Hepatocyte (in vitro differentiated cells): Measurements from ENCODE around the gene PRDX1. TPM values are rescaled to one million over a fixed set of nuclear protein-coding genes. Genes with fewer than 3 reads are reported as not detected.
A peak's percentile ranks its signal among the peaks of the same experiment; 100 is the strongest.
"Not testable (repeated sequence)": the region's sequence is repeated elsewhere in the genome, so short reads cannot be mapped to it uniquely, and the experiment has no call there.

Source experiments
- DNase-seq: peaks from one replicate; pipeline ENCODE4 v3.0.0-alpha.2; 2016; ENCODE audit warnings: low spot score
- H2AFZ ChIP-seq: fragments of 200-600 bp; sonication (generic); 2 replicates; pipeline ENCODE4 v1.6.0; 2016; ENCODE audit warnings: antibody characterized with exemption, mild to moderate bottlenecking
- H3K27ac ChIP-seq: fragments of 200-600 bp; sonication (generic); 2 replicates; pipeline ENCODE4 v1.5.1; 2016; ENCODE audit warnings: mild to moderate bottlenecking
- H3K27me3 ChIP-seq: fragments of 200-600 bp; sonication (generic); 2 replicates; pipeline ENCODE4 v1.6.1; 2016
- H3K36me3 ChIP-seq: fragments of 200-600 bp; sonication (generic); replicated peaks from 2 replicates; pipeline ENCODE4 v1.5.1; 2016; ENCODE audit warnings: low read depth; ENCODE audit not compliant: insufficient read depth
- H3K4me1 ChIP-seq: fragments of 200-600 bp; sonication (generic); 2 replicates; pipeline ENCODE4 v1.5.1; 2016; ENCODE audit warnings: mild to moderate bottlenecking, moderate library complexity; ENCODE audit not compliant: insufficient read depth
- H3K4me2 ChIP-seq: fragments of 200-600 bp; sonication (generic); 2 replicates; pipeline ENCODE4 v1.6.0; 2016
- H3K4me3 ChIP-seq: fragments of 200-600 bp; sonication (generic); 2 replicates; pipeline ENCODE4 v1.5.1; 2016; ENCODE audit warnings: mild to moderate bottlenecking
- H3K79me2 ChIP-seq: fragments of 200-600 bp; sonication (generic); 2 replicates; pipeline ENCODE4 v1.6.0; 2017; ENCODE audit warnings: mild to moderate bottlenecking
- H3K9me2 ChIP-seq: fragments of 200-600 bp; sonication (generic); replicated peaks from 2 replicates; pipeline ENCODE4 v1.6.0; 2017; ENCODE audit warnings: mild to moderate bottlenecking; ENCODE audit not compliant: insufficient read depth
- H3K9me3 ChIP-seq: fragments of 200-600 bp; sonication (generic); 2 replicates; pipeline ENCODE4 v1.5.1; 2016; ENCODE audit warnings: low read depth, mild to moderate bottlenecking
- H4K20me1 ChIP-seq: fragments of 200-600 bp; sonication (generic); 2 replicates; pipeline ENCODE4 v1.6.0; 2016; ENCODE audit warnings: mild to moderate bottlenecking; ENCODE audit not compliant: insufficient read depth, poor library complexity, severe bottlenecking
- EZH2 ChIP-seq: fragments of 200-600 bp; sonication (generic); IDR thresholded peaks from 2 replicates; pipeline ENCODE4 v1.6.1; 2016; ENCODE audit warnings: antibody characterized with exemption, mild to moderate bottlenecking, borderline replicate concordance
- EZH2phosphoT487 ChIP-seq: fragments of 200-600 bp; sonication (generic); IDR thresholded peaks from one replicate; pipeline ENCODE4 v1.6.1; 2018; ENCODE audit warnings: antibody characterized with exemption, mild to moderate bottlenecking, low read depth, moderate library complexity; ENCODE audit not compliant: unreplicated experiment, severe bottlenecking
- WGBS: methylation state at CpG from one replicate; pipeline ENCODE4 v1.1.6; 2016; ENCODE audit warnings: low lambda C conversion rate; ENCODE audit errors: missing lambda C conversion rate; 5-methylcytosine and 5-hydroxymethylcytosine counted together
- polyA plus RNA-seq: library from polyadenylated mRNA; unstranded; fragments of >200 nt; fragmentation: Nextera tagmentation; extraction: Ambion mirVana; gene quantifications from 2 replicates; pipeline ENCODE4 v1.2.1, GENCODE V29; 2016
- total RNA-seq: library from RNA; depleted of rRNA; stranded (reverse); fragments of >200 nt; gene quantifications from 2 replicates; pipeline ENCODE4 v1.2.3, GENCODE V29; 2014
- TF ChIP-seq, protein P1 (sequence below): fragments of 200-600 bp; sonication (generic); IDR thresholded peaks from 2 replicates; pipeline ENCODE4 v1.5.1; 2016; ENCODE audit warnings: antibody characterized with exemption, mild to moderate bottlenecking; ENCODE audit not compliant: poor library complexity

The PRDX1 gene
- total and polyA plus RNA-seq, 2 experiments from 2014 or later = 523 to 660 TPM

GRCh38 chr1:45526135-45526644 is 4.5 kb upstream of the PRDX1 start:
- Histone ChIP-seq H3K79me2 (peaks cover 4% of the 10 kb centered on the region), H3K27me3 (no peaks in the 10 kb centered on the region), H4K20me1 (no peaks in the 10 kb centered on the region), H3K4me1 (no peaks in the 10 kb centered on the region), H3K27ac (peak overlapping the region; percentile 1), H2AFZ (no peak overlapping the region), H3K9me2 (no peaks in the 10 kb centered on the region), H3K36me3 (no peaks in the 10 kb centered on the region), H3K4me2 (no peak overlapping the region), H3K9me3 (no peaks in the 10 kb centered on the region), H3K4me3 (no peak overlapping the region)
- WGBS = 88% methylated on average over 1 of the region's 1 CpG
- peak; percentile 66 for DNase-seq
- TF ChIP-seq, protein P1, sequence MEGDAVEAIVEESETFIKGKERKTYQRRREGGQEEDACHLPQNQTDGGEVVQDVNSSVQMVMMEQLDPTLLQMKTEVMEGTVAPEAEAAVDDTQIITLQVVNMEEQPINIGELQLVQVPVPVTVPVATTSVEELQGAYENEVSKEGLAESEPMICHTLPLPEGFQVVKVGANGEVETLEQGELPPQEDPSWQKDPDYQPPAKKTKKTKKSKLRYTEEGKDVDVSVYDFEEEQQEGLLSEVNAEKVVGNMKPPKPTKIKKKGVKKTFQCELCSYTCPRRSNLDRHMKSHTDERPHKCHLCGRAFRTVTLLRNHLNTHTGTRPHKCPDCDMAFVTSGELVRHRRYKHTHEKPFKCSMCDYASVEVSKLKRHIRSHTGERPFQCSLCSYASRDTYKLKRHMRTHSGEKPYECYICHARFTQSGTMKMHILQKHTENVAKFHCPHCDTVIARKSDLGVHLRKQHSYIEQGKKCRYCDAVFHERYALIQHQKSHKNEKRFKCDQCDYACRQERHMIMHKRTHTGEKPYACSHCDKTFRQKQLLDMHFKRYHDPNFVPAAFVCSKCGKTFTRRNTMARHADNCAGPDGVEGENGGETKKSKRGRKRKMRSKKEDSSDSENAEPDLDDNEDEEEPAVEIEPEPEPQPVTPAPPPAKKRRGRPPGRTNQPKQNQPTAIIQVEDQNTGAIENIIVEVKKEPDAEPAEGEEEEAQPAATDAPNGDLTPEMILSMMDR = no peak
- no peak for TF ChIP-seq EZH2
- TF ChIP-seq EZH2phosphoT487 = no peak

DNA sequence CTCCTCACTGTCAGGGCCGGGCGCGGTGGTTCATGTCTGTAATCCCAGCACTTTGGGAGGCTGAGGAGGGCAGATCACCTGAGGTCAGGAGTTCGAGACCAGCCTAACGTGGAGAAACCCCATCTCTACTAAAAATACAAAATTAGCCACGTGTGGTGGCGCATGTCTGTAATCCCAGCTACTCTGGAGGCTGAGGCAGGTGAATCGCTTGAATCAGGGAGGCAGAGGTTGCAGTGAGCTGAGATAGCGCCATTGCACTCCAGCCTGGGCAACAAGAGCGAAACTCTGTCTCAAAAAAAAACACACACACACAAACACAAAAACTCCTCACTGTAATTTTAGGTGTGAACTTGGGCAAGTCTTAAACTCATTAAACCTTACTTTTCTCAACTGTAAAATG is 2.3 kb upstream of the PRDX1 start:
- not testable (repeated sequence) for H3K36me3 ChIP-seq, H2AFZ ChIP-seq, H3K4me2 ChIP-seq, H3K4me3 ChIP-seq, DNase-seq, H3K9me3 ChIP-seq, H3K4me1 ChIP-seq, H3K27ac ChIP-seq, H3K27me3 ChIP-seq, H3K9me2 ChIP-seq
- Histone ChIP-seq H4K20me1 (peaks cover 15% of the 10 kb centered on the region), H3K79me2 (peaks cover 23% of the 10 kb centered on the region)
- 83% methylated on average over 10 of the region's 10 CpGs for WGBS

- not testable (repeated sequence) for H3K27ac ChIP-seq, H3K4me2 ChIP-seq, H3K27me3 ChIP-seq, H3K9me3 ChIP-seq, H3K4me3 ChIP-seq, H3K4me1 ChIP-seq, H2AFZ ChIP-seq, H3K9me2 ChIP-seq, H3K36me3 ChIP-seq, DNase-seq
- WGBS = 72% methylated on average over 2 of the region's 2 CpGs
- peaks cover 19% of the 10 kb centered on the region for H4K20me1 ChIP-seq
- H3K79me2 ChIP-seq = peaks cover 28% of the 10 kb centered on the region
Observed at GRCh38 chr1:45523516-45523915, 1.8 kb upstream of the PRDX1 start.

GRCh38 chr1:45522324-45523104 is 830 bp upstream of the PRDX1 start:
- Histone ChIP-seq H3K4me1 (peaks cover 7% of the 10 kb centered on the region), H3K79me2 (peaks cover 34% of the 10 kb centered on the region), H3K9me3 (no peaks in the 10 kb centered on the region), H3K27ac (peak overlapping the region; percentile 90), H4K20me1 (peaks cover 21% of the 10 kb centered on the region), H3K4me2 (peak overlapping the region; percentile 75), H3K9me2 (no peaks in the 10 kb centered on the region), H2AFZ (peak overlapping the region; percentile 73), H3K4me3 (peak overlapping the region; percentile 38), H3K27me3 (no peaks in the 10 kb centered on the region), H3K36me3 (no peaks in the 10 kb centered on the region)
- TF ChIP-seq EZH2 = no peak
- no peak for TF ChIP-seq EZH2phosphoT487
- TF ChIP-seq, protein P1 = no peak
- DNase-seq = no peak
- 75% methylated on average over 21 of the region's 21 CpGs for WGBS

DNA sequence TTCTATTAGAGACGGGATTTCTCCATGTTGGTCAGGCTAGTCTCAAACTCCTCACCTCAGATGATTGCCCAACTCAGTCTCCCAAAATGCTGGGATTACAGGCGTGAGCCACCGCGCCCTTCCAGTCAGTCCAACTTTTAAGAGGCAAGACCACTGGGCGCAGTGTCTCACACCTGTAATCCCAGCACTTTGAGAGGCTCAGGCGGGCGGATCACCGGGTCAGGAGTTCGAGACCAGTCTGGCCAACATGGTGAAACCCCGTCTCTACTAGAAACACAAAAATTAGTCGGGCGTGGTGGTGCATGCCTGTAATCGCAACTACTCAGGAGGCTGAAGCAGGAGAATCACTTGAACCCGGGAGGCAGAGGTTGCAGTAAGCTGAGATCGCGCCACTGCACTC is 1.9 kb downstream of the PRDX1 start:
- H2AFZ ChIP-seq, H3K4me3 ChIP-seq, H3K9me3 ChIP-seq, H3K36me3 ChIP-seq, H3K27me3 ChIP-seq, DNase-seq, H3K9me2 ChIP-seq, H3K27ac ChIP-seq: not testable (repeated sequence)
- H3K4me1 ChIP-seq = peaks cover 17% of the 10 kb centered on the region
- peaks cover 43% of the 10 kb centered on the region for H3K79me2 ChIP-seq
- peak overlapping the region; percentile 75 for H3K4me2 ChIP-seq
- H4K20me1 ChIP-seq = peaks cover 21% of the 10 kb centered on the region
- WGBS = 78% methylated on average over 13 of the region's 16 CpGs
